HAP-1 (cell line): Measurements from ENCODE around the gene ISCU.

Source experiments
- DNase-seq, 2 experiments: peaks; one replicate each; pipeline ENCODE4 v3.0.0-alpha.2; 2016 to 2020; ENCODE audit warnings: low spot score in 2 of 2
- H3K27me3 ChIP-seq: fragments of 250-450 bp; sonication (Bioruptor Pico); 2 replicates; pipeline ENCODE4 v1.5.1; 2020; ENCODE audit warnings: low read depth, mild to moderate bottlenecking, moderate library complexity
- H3K36me3 ChIP-seq: fragments of 250-450 bp; sonication (Bioruptor Pico); replicated peaks from 2 replicates; pipeline ENCODE4 v1.5.1; 2020; ENCODE audit warnings: mild to moderate bottlenecking
- H3K4me1 ChIP-seq: fragments of 250-450 bp; sonication (Bioruptor Pico); 2 replicates; pipeline ENCODE4 v1.5.1; 2020; ENCODE audit warnings: mild to moderate bottlenecking
- H3K4me3 ChIP-seq: fragments of 250-450 bp; sonication (Bioruptor Pico); 2 replicates; pipeline ENCODE4 v1.5.1; 2020; ENCODE audit warnings: mild to moderate bottlenecking, moderate library complexity
- H3K9me3 ChIP-seq: fragments of 250-450 bp; sonication (Bioruptor Pico); 2 replicates; pipeline ENCODE4 v1.5.1; 2020; ENCODE audit warnings: mild to moderate bottlenecking, moderate library complexity
- in situ Hi-C: fragments of 300-500 bp; cut with MboI; formaldehyde crosslinking; loops from 3 replicates; pipeline ENCODE4 v1.14.3; 2020; ENCODE audit warnings: low sequenced_read_pairs, inconsistent platforms, mixed read lengths

Gene ISCU

DNA sequence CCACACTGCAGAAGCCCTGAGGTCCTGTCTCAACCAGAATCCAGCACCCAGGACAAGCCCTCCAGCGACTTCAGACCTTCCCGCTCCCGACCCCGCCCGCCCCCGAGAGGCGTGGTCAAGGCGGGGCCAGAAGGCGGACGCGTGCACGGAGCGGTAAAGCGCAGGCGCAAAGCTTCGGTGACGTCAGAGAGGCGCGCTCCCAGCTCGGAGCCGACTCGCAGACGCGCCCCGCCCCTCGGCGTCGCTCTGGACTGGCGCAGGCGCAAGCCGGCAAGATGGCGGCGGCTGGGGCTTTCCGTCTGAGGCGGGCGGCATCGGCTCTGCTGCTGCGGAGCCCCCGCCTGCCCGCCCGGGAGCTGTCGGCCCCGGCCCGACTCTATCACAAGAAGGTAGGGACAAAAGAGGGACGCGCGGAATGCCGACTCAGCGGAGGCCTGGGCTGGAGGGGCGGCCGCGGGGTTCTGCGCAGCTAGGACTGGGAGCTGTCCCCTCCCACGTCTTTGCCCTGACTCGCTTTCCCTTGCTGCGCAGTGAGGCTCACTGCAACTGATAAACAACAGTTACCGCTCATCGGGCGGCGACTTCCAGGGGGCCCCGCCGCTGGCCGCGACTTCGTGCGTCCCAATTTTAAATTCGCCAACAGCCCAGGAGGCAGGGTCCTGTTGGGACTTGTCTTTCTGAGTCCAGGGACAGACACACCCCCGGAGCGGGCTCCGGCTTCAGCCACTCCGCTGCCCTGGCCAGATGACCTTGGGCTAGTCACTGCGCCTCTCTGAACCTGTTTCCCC is at the start of gene ISCU:
Gene ISCU (plus strand): TSS at position 249 of the 788 bp plus-strand sequence. CDS start 27 bp downstream, at position 276.
- no peaks in the 10 kb centered on the region for H3K9me3 ChIP-seq
- DNase-seq, result peak; percentile 90 to 98
- peak within 1 kb of the TSS; percentile 86 for H3K4me3 ChIP-seq
- H3K27me3 ChIP-seq, result no peaks in the 10 kb centered on the region
- peaks cover 44% of the 10 kb centered on the region for H3K36me3 ChIP-seq
- in situ Hi-C loops, result loop anchor here (10.0 kb wide), 2 partner anchors 242 to 532 kb away; partner anchors contain the start of genes ALKBH2 and UNG
- peaks cover 8% of the 10 kb centered on the region for H3K4me1 ChIP-seq

DNA sequence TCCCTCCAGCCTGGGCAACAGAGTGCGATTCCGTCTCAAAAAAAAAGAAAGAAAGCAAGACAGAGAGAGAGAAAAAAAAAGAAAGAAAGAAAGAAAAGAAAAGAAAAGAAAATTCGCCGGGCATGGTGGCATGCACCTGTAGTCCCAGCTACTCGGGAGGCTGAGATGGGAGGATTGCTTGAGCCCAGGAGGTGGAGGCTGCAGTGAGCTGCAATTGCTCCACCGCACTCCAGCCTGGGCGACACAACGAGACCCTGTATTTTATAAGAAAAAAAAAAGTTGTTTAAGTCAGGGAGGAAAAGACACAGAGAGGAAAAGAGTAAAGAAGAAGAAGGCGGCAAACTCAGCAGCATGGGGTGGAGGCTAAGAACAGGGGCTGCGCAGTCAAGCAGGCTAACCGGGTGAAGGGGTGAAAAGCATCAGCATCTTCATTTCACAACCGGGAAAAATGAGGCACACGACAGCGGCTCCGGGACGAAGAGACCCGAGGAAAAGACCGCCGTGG is 47.9 kb upstream of the ISCU start:
- DNase-seq, result no peak
- Histone ChIP-seq H3K4me3 (peak overlapping the region; percentile 74), H3K36me3 (peaks cover 24% of the 10 kb centered on the region), H3K4me1 (peaks cover 7% of the 10 kb centered on the region; the same call in 1 of the 2 replicates), H3K27me3 (no peaks in the 10 kb centered on the region), H3K9me3 (no peaks in the 10 kb centered on the region)
- in situ Hi-C loops, result loop anchor here (25.0 kb wide), 1 partner anchor 827 kb away; the partner anchor contains the start of gene PWP1

DNA sequence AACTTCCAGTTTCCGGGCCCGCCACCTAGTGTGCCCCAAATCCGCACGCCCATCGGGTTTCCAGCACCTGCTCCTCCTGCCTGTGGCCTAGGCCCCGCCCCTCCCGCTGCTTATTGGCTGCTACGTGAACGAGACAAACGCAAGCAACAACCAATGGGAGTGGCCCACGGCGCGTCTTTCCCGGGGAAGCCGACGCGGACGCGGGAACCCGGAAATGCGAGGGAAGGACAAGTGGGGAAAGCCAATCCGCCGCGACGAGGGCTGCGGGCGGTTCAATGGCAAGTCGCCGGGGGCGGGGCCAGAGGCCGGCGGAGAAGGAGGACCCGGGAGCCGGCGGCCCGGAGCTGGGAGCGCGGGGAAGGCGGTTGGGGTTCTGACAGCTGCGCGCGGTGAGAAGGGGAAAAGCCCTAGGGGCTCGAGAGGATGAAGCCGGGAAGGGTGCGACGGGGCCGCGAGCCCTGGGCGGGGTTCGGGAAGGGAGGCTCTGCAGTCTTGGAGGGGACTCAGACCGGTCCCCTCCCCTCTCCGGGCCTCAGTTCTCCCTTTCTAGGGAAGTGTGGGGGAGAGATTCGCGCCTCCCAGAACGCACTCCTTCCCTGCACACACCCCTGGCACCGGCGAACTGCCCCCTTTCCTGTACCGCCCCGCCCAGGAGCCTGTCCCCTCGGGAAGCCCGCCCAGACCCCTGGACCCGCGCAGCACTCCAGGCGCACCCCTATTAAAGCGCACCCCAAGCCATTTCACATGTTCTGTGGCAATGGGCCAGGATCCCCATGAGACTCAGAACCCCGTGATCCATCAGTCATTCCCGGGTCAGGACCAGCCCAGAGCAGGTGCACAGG is 47.2 kb upstream of the ISCU start, which contains the start of gene FICD:
Gene FICD (plus strand): TSS at position 305 of the 842 bp plus-strand sequence. CDS start 1,696 bp downstream, outside the sequence.
- in situ Hi-C loops, result loop anchor here (25.0 kb wide), 1 partner anchor 828 kb away; the partner anchor contains the start of gene PWP1
- no peaks in the 10 kb centered on the region for H3K9me3 ChIP-seq
- H3K36me3 ChIP-seq, result peaks cover 31% of the 10 kb centered on the region
- peak within 1 kb of the TSS; percentile 74 for H3K4me3 ChIP-seq
- peak; percentile 94 to 100 for DNase-seq
- H3K4me1 ChIP-seq, result peaks cover 7% of the 10 kb centered on the region; the same call in 1 of the 2 replicates
- H3K27me3 ChIP-seq, result no peaks in the 10 kb centered on the region

DNA sequence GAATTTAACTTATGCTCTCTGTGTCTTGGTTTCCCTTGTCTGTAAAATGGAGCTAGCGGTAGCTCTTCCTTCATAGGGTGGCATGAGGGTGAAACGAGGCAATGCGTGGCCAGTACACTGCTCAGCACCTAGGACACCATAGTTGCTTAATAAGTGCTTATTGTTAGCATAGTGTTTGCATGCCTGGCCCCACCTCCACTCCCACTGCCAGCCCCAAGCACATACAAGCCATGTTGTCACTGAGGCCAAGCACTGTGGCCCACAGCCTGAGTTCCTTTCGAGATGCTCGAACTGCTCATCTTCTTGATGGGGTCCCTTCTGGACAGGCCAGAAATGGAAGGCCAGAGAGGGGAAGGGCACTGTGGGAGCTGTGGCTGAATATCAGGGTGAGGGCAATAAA is 46.5 kb upstream of the ISCU start:
- in situ Hi-C loops, result loop anchor here (25.0 kb wide), 1 partner anchor 829 kb away; the partner anchor contains the start of gene PWP1
- Histone ChIP-seq H3K27me3 (no peaks in the 10 kb centered on the region), H3K4me3 (peak overlapping the region; percentile 74), H3K36me3 (peaks cover 38% of the 10 kb centered on the region), H3K9me3 (no peaks in the 10 kb centered on the region), H3K4me1 (peaks cover 7% of the 10 kb centered on the region; the same call in 1 of the 2 replicates)
- peak in 1 of 2 experiments; percentile 29 for DNase-seq

DNA sequence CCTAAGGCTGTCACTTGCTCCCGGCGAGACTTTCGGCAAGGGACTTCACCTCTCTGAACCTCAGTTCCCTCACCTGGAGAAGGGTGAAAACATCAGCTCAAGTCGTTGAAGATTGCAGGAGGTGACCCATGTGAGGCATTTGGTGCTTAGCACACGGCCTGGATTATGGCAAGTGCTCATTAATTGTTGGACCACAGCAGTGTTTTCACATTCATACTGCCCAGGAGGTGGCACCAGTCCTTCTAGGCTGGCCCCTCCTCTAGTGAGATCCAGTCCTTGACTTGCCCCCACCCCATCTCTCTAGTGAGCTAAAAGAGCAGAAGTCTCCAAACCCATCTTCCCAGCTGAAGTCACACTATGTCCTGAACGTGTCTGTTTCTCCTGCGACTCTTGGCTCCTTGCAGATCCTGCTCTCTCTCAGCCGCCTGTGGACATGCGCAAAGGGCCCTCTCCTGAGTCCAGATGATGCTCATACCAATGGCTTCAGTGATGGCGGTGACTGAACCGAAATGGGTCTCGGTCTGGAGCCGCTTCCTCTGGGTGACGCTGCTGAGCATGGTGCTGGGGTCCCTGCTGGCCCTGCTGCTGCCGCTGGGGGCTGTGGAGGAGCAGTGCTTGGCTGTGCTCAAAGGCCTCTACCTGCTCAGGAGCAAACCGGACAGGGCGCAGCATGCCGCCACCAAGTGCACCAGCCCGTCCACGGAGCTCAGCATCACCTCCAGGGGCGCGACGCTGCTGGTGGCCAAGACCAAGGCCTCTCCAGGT is 45.7 kb upstream of the ISCU start:
- no peak overlapping the region for H3K4me3 ChIP-seq
- H3K36me3 ChIP-seq, result peaks cover 46% of the 10 kb centered on the region
- peaks cover 5% of the 10 kb centered on the region; the same call in 1 of the 2 replicates for H3K4me1 ChIP-seq

DNA sequence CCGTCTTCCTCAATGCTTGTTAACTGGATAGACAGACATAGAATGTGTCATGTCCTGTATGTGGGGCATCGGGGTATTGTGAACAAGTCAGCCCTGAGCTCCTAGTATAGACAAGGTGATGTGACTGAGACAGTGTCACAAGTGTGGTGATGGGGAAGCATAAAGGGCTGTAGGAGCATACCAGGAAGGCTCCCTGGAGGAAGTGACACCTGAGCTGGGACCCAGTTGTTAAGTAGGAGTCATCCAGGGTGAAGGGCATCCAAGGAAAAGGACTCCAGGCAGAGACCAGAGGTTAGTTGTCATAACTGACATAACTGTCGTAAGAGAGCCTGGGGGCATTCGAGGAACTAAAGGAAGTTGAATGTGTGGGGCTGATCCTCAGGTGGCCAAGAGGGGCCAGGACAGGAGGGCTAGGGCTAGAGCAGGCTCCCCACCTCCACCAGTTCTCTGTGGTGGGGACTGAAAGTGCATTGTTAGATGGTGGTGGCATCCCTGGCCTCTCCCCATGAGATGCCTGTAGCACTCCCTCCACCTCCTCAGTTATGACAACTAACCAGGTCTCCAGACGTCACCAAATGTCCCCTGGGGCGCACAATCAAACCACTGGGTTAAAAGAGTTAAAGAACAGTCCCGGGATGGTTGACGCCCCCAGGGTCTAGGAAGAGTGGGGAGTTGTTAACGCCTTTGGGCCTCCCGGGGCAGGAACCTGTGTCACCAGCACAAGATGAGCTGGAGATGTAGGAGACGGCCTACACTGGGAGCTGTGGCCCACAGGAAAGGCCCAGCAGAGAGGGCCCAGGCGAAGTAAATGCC is 44.9 kb upstream of the ISCU start:
- Histone ChIP-seq H3K4me1 (no peaks in the 10 kb centered on the region), H3K27me3 (no peaks in the 10 kb centered on the region), H3K9me3 (no peaks in the 10 kb centered on the region), H3K4me3 (no peak overlapping the region), H3K36me3 (peaks cover 54% of the 10 kb centered on the region)
- in situ Hi-C loops, result loop anchor here (25.0 kb wide), 1 partner anchor 830 kb away; the partner anchor contains the start of gene PWP1
- no peak for DNase-seq

More for the DNA sequence above, 45.7 kb upstream of the ISCU start:
- DNase-seq, result peak in 1 of 2 experiments; percentile 22
- no peaks in the 10 kb centered on the region for H3K9me3 ChIP-seq
- in situ Hi-C loops, result loop anchor here (25.0 kb wide), 1 partner anchor 829 kb away; the partner anchor contains the start of gene PWP1
- no peaks in the 10 kb centered on the region for H3K27me3 ChIP-seq

DNA sequence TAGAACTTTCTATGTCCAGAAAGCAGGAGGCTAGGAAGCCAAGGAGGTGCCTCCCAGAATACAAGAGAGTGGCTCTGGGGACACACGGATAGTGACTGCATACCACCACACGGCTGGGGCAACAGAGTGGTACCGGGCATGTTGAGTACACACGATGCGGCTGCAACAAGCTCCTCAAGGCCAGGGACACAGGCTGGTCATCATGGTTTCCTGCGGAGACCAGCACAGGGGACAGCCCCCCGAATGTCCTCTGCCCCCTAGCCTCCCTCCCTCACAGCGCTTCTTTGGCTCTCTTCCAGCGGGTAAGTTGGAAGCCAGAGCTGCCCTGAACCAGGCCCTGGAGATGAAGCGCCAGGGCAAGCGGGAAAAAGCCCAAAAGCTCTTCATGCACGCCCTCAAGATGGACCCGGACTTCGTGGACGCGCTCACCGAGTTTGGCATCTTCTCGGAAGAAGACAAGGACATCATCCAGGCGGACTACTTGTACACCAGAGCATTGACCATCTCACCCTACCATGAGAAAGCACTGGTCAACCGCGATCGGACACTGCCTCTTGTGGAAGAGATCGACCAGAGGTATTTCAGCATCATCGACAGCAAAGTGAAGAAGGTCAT is 44.2 kb upstream of the ISCU start:
- Histone ChIP-seq H3K9me3 (no peaks in the 10 kb centered on the region), H3K4me1 (no peaks in the 10 kb centered on the region), H3K4me3 (no peak overlapping the region), H3K36me3 (peaks cover 61% of the 10 kb centered on the region), H3K27me3 (no peaks in the 10 kb centered on the region)
- DNase-seq, result no peak
- in situ Hi-C loops, result loop anchor here (25.0 kb wide), 1 partner anchor 831 kb away; the partner anchor contains the start of gene PWP1

DNA sequence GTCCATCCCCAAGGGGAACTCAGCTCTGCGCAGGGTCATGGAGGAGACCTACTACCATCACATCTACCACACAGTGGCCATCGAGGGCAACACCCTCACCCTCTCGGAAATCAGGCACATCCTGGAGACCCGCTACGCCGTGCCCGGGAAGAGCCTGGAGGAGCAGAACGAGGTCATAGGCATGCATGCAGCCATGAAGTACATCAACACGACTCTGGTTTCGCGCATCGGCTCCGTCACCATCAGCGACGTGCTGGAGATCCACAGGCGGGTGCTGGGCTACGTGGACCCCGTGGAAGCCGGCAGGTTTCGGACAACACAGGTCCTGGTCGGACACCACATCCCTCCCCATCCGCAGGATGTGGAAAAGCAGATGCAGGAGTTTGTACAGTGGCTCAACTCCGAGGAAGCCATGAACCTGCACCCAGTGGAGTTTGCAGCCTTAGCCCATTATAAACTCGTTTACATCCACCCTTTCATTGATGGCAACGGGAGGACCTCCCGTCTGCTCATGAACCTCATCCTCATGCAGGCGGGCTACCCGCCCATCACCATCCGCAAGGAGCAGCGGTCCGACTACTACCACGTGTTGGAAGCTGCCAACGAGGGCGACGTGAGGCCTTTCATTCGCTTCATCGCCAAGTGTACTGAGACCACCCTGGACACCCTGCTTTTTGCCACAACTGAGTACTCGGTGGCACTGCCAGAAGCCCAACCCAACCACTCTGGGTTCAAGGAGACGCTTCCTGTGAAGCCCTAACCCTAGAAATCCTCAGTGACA is 43.5 kb upstream of the ISCU start:
- H3K4me3 ChIP-seq, result no peak overlapping the region
- no peaks in the 10 kb centered on the region for H3K4me1 ChIP-seq
- peaks cover 68% of the 10 kb centered on the region for H3K36me3 ChIP-seq
- no peaks in the 10 kb centered on the region for H3K9me3 ChIP-seq
- in situ Hi-C loops, result loop anchor here (25.0 kb wide), 1 partner anchor 832 kb away; the partner anchor contains the start of gene PWP1
- H3K27me3 ChIP-seq, result no peaks in the 10 kb centered on the region
- DNase-seq, result no peak

DNA sequence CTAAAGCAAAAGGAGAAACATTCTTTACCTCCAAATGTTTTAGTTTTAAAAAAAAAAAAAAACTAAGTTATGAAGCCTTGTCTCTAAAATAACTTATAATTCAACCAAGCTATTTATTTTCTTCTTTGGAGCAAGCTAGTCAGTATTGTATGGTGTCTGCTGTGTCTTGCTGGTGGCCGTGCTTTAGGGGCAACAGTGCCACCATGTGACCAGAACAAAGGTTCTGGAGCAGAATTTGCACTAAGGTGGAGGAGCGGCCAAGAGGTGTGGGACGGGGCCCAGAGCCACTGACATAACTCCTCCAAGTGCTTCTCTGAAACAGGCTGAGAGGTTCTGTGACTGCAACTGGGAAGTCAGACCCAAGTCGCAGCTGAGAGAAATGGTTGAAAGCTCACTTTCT is 42.8 kb upstream of the ISCU start:
- H3K9me3 ChIP-seq, result no peaks in the 10 kb centered on the region
- H3K36me3 ChIP-seq, result peaks cover 75% of the 10 kb centered on the region
- no peaks in the 10 kb centered on the region for H3K4me1 ChIP-seq
- peak in 1 of 2 experiments; percentile 19 for DNase-seq
- no peaks in the 10 kb centered on the region for H3K27me3 ChIP-seq
- in situ Hi-C loops, result loop anchor here (25.0 kb wide), 1 partner anchor 832 kb away; the partner anchor contains the start of gene PWP1
- H3K4me3 ChIP-seq, result no peak overlapping the region

DNA sequence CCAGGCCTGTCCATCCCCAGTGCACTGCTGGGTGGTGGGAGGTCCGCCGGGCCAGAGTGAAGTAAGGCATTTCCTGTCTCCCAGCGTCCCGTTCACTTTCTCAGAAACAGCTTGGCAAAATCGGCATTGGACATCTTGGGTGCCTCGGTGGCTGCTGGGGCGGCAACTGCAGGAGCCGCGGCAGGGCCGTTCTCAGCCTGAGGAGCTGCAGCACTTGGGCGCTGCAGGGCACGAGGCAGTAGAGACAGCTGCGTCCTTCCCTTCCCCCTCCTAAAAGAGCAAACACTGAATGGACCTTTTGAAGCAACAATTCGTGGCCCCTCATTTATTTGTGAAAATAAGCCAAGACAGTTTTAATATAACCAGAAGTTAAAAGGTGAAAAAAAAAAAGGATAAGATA is 39.0 kb upstream of the ISCU start:
- H3K36me3 ChIP-seq, result peaks cover 97% of the 10 kb centered on the region
- no peaks in the 10 kb centered on the region for H3K27me3 ChIP-seq
- in situ Hi-C loops, result loop anchor here (25.0 kb wide), 1 partner anchor 836 kb away; the partner anchor contains the start of gene PWP1

DNA sequence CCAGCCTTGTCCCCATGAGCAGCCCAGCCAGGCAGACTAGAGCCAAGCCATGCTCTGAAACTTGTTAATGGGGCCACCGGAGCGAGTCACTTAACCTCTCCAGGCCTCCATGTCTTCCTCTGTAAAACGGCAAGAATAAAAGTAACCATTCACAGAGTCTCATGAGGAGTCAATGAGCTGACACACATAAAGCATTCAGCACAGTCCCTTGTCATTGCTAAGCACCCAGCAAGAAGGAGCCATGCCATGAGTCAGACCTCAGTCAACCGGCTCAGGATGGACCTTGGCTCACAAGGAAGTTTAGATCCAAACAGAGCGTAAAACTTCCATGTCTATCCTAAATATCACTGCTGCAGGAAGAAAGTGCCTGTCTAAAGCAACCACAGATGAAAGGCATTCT is 36.7 kb upstream of the ISCU start:
- in situ Hi-C loops, result loop anchor here (25.0 kb wide), 1 partner anchor 788 kb away; no protein-coding TSS in a partner anchor
- Histone ChIP-seq H3K4me3 (no peak overlapping the region), H3K4me1 (no peaks in the 10 kb centered on the region), H3K27me3 (no peaks in the 10 kb centered on the region), H3K9me3 (no peaks in the 10 kb centered on the region), H3K36me3 (peaks cover 95% of the 10 kb centered on the region)
- no peak for DNase-seq

More for the DNA sequence above, 39.0 kb upstream of the ISCU start:
- no peak for DNase-seq
- Histone ChIP-seq H3K4me3 (no peak overlapping the region), H3K4me1 (no peaks in the 10 kb centered on the region), H3K9me3 (no peaks in the 10 kb centered on the region)
